ENCODE data around the gene VGLL4.

- TF ChIP-seq POLR2A (IDR thresholded peaks at IDR 0.05; ENCODE audit: low read length) (no peak), GATA1 (IDR thresholded peaks at IDR 0.05; ENCODE audit: low read depth, low read length) (no peak)
Measured at GRCh38 chr3:11541321-11542303, 102.1 kb downstream of the VGLL4 start.

Measured in erythroblast (primary cell).